CD4-positive, alpha-beta T cell (primary cell): ENCODE results near the gene COQ8B. TPM values are rescaled to one million over a fixed set of nuclear protein-coding genes. Genes with fewer than 3 reads are reported as not detected.

ENCODE experiments used
- ATAC-seq: fragments of 200-7000 bp; cut with Tn5 transposase; one replicate; pipeline ENCODE4 v1.10.0; 2022; ENCODE audit warnings: mild to moderate bottlenecking; ENCODE audit not compliant: poor library complexity
- CTCF ChIA-PET: fragments of 350-600 bp; sonication (Branson Sonifier 250); formaldehyde crosslinking; loops from one replicate; lab custom pipeline; 2021; ENCODE audit warnings: antibody characterized with exemption, inconsistent platforms; lab: Charles Lee
- POLR2A ChIA-PET: fragments of 350-600 bp; sonication (Branson Sonifier 250); formaldehyde crosslinking; loops from one replicate; lab custom pipeline; 2021; ENCODE audit warnings: antibody characterized with exemption, inconsistent platforms; lab: Charles Lee
- DNase-seq, 14 experiments: peaks; one replicate each; pipeline ENCODE4 v3.0.0-alpha.2; 2013 to 2020; ENCODE audit warnings: mixed read lengths in 2 of 14
- H3K27ac ChIP-seq, 2 donors: one replicate each; pipeline versions ENCODE4 v1.5.1 to v1.7.0; 2013; ENCODE audit warnings: low read length in 2 of 2, low read depth in 1 of 2, mild to moderate bottlenecking in 1 of 2
- H3K27me3 ChIP-seq, 2 experiments: 1 replicate in 1 of 2; 2 replicates in 1 of 2; pipeline versions ENCODE4 v1.6.1 to v1.7.0; 2013; ENCODE audit warnings: low read length in 2 of 2, control low read depth in 1 of 2, mild to moderate bottlenecking in 1 of 2, moderate library complexity in 1 of 2; ENCODE audit not compliant: insufficient read depth in 2 of 2, control insufficient read depth in 1 of 2
- H3K36me3 ChIP-seq: one replicate; pipeline ENCODE4 v1.6.1; 2013; ENCODE audit warnings: low read length, control low read depth; ENCODE audit not compliant: insufficient read depth
- H3K4me1 ChIP-seq: one replicate; pipeline ENCODE4 v1.6.1; 2013; ENCODE audit warnings: low read length, control low read depth; ENCODE audit not compliant: insufficient read depth
- H3K4me3 ChIP-seq: one replicate; pipeline ENCODE4 v1.5.1; 2013; ENCODE audit warnings: mild to moderate bottlenecking, low read length, moderate library complexity
- H3K9me3 ChIP-seq, 2 experiments: 1 replicate in 1 of 2; 2 replicates in 1 of 2; pipeline versions ENCODE4 v1.6.1 to v1.7.0; 2013; ENCODE audit warnings: low read length in 2 of 2, mild to moderate bottlenecking in 2 of 2, control low read depth in 1 of 2, moderate library complexity in 1 of 2; ENCODE audit not compliant: control insufficient read depth in 1 of 2, insufficient read depth in 1 of 2
- H3K27ac Mint-ChIP-seq: one replicate; pipeline ENCODE4 v1.8.0; 2020; ENCODE audit warnings: mixed read lengths
- H3K27me3 Mint-ChIP-seq: one replicate; pipeline ENCODE4 v1.8.0; 2021; ENCODE audit warnings: mixed read lengths
- H3K36me3 Mint-ChIP-seq: one replicate; pipeline ENCODE4 v1.8.0; 2021; ENCODE audit warnings: low read depth, mixed read lengths
- H3K4me1 Mint-ChIP-seq: one replicate; pipeline ENCODE4 v1.8.0; 2021; ENCODE audit warnings: low read depth, mixed read lengths
- H3K4me3 Mint-ChIP-seq: one replicate; pipeline ENCODE4 v1.8.0; 2020; ENCODE audit warnings: mild to moderate bottlenecking, mixed read lengths
- H3K9me3 Mint-ChIP-seq: one replicate; pipeline ENCODE4 v1.8.0; 2020; ENCODE audit warnings: mixed read lengths
- CTCF ChIP-seq: fragments of 200-600 bp; IDR thresholded peaks from one replicate; pipeline ENCODE4 v1.8.0; 2022; ENCODE audit warnings: antibody characterized with exemption, mild to moderate bottlenecking
- intact Hi-C, 2 experiments: fragments of 100-400 bp; cut with DNase I in 1 of 2; cut with micrococcal nuclease in 1 of 2; formaldehyde crosslinking; loops; one replicate each; pipeline versions ENCODE4 v1.15.1 to v1.9.0; 2023 to 2025; cut with DNase I, micrococcal nuclease
- total RNA-seq, 174 experiments: library from RNA in 2 of 174; stranded (reverse) in 2 of 174; gene quantifications; one replicate each; pipeline ENCODE4 v1.2.3 and lab custom pipeline; 2021 to 2026

The COQ8B gene
- total RNA-seq, 2 experiments from 2014 or later = 16.4 to 18.3 TPM

GRCh38 chr19:40683437-40683836 lies 33.2 kb downstream of the COQ8B start:
- Histone ChIP-seq H3K9me3 (no peaks in the 10 kb centered on the region), H3K4me3 (no peak overlapping the region), H3K36me3 (peaks cover 9% of the 10 kb centered on the region), H3K4me1 (no peaks in the 10 kb centered on the region), H3K27me3 (no peaks in the 10 kb centered on the region), H3K27ac (no peak overlapping the region)
- ChIA-PET CTCF (no interaction called here), POLR2A (no interaction called here)
- Mint-ChIP-seq H3K4me1 (no peaks in the 10 kb centered on the region), H3K36me3 (peaks cover 15% of the 10 kb centered on the region), H3K9me3 (no peaks in the 10 kb centered on the region), H3K27ac (no peak overlapping the region), H3K27me3 (no peaks in the 10 kb centered on the region), H3K4me3 (no peak overlapping the region)
- intact Hi-C loops = no loop called here
- no peak for ATAC-seq
- no peak for TF ChIP-seq CTCF
- no peak for DNase-seq

GRCh38 chr19:40682431-40682964 lies 34.2 kb downstream of the COQ8B start:
- H3K36me3 Mint-ChIP-seq = peaks cover 25% of the 10 kb centered on the region
- Histone ChIP-seq H3K9me3 (no peaks in the 10 kb centered on the region), H3K4me1 (no peaks in the 10 kb centered on the region), H3K4me3 (no peak overlapping the region), H3K36me3 (peaks cover 9% of the 10 kb centered on the region), H3K27ac (no peak overlapping the region), H3K27me3 (no peaks in the 10 kb centered on the region)
- ATAC-seq (no peak), DNase-seq (no peak)
- intact Hi-C loops = no loop called here
- TF ChIP-seq CTCF = no peak
- H3K4me1 Mint-ChIP-seq = no peaks in the 10 kb centered on the region
- no peaks in the 10 kb centered on the region for H3K9me3 Mint-ChIP-seq
- POLR2A ChIA-PET = no interaction called here
- H3K4me3 Mint-ChIP-seq = no peak overlapping the region
- H3K27ac Mint-ChIP-seq = no peak overlapping the region
- no peaks in the 10 kb centered on the region for H3K27me3 Mint-ChIP-seq
- CTCF ChIA-PET = interaction anchor here (0.6 kb wide), 1 partner anchor 99 kb away, joined by 3 read pairs; no protein-coding TSS in a partner anchor

DNA sequence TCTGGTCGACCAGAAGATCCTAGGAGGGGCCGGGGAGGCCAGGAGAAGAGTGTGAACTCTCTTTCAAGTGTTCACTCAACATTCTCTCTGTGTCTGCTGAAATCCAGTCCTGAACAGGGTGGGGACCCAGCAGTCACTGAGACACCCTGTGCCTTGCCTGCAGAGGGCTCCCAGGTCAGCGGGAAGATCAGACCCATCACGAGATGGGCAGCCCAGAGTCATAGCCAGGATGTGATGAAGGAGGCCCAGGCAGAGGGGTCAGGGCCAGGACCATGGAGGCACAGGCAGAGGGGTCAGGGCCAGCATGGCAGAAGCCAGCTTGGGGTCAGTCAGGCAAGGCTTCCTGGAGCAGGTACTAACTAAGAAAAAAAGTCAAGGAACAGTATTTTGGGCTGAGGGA lies 35.6 kb downstream of the COQ8B start:
- no peak for DNase-seq
- Histone ChIP-seq H3K27ac (no peak overlapping the region), H3K36me3 (peaks cover 11% of the 10 kb centered on the region), H3K4me1 (no peaks in the 10 kb centered on the region), H3K4me3 (no peak overlapping the region), H3K9me3 (no peaks in the 10 kb centered on the region), H3K27me3 (no peaks in the 10 kb centered on the region)
- no peaks in the 10 kb centered on the region for H3K4me1 Mint-ChIP-seq
- no peak overlapping the region for H3K4me3 Mint-ChIP-seq
- no peaks in the 10 kb centered on the region for H3K9me3 Mint-ChIP-seq
- no peak for ATAC-seq
- intact Hi-C loops = no loop called here
- TF ChIP-seq CTCF = no peak
- no peaks in the 10 kb centered on the region for H3K27me3 Mint-ChIP-seq
- H3K36me3 Mint-ChIP-seq = peaks cover 26% of the 10 kb centered on the region
- POLR2A ChIA-PET = no interaction called here
- H3K27ac Mint-ChIP-seq = no peak overlapping the region
- CTCF ChIA-PET = no interaction called here
